ENCODE results near the gene NDUFA12.

DNA sequence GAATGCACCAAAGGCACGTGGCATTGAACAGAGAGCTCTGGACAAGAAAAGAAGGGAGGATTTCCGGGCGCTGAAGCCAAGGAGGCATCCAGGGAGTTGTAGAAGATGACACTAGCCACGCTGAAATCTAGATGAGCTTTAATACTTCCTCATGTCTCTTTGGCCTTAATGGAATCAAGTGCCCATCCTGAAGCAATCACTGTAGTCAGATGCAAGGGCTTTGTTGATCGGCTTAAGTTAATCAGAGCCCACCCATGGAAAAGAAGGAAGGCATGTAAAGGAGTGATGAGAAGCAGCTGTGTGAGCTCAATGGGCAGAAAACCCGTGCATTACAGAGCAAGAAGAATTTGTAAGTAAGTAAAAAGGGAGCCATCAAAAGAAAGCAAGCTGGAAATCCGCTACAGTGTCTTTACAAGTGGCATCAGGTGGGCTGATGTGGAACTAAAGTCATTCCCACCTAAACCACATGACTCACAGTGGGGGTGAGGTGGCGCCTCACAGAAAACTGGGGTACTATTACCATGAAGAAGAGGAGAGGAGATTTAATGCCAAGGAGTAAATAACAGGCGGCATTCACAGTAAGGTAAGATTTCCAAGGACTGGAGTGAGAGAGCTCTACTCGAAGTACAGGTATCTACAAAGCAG lies 48.4 kb downstream of the NDUFA12 start:
- TF ChIP-seq, protein P1, sequence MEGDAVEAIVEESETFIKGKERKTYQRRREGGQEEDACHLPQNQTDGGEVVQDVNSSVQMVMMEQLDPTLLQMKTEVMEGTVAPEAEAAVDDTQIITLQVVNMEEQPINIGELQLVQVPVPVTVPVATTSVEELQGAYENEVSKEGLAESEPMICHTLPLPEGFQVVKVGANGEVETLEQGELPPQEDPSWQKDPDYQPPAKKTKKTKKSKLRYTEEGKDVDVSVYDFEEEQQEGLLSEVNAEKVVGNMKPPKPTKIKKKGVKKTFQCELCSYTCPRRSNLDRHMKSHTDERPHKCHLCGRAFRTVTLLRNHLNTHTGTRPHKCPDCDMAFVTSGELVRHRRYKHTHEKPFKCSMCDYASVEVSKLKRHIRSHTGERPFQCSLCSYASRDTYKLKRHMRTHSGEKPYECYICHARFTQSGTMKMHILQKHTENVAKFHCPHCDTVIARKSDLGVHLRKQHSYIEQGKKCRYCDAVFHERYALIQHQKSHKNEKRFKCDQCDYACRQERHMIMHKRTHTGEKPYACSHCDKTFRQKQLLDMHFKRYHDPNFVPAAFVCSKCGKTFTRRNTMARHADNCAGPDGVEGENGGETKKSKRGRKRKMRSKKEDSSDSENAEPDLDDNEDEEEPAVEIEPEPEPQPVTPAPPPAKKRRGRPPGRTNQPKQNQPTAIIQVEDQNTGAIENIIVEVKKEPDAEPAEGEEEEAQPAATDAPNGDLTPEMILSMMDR (conservative IDR thresholded peaks at IDR 0.05; ENCODE audit: low read depth, low read length): no peak
- no peak for TF ChIP-seq EZH2phosphoT487 (IDR thresholded peaks at IDR 0.05; ENCODE audit: borderline replicate concordance, low read length)

Measured in PC-3 (cell line).